GM23338 (cell line): ENCODE data around the gene DIP2C. TPM values are rescaled to one million over a fixed set of nuclear protein-coding genes. Genes with fewer than 3 reads are reported as not detected.

Experiments used
- ATAC-seq: fragments of 200-7000 bp; cut with Tn5 transposase; 3 replicates; pipeline ENCODE4 v1.9.1; 2020
- DNase-seq: peaks from one replicate; pipeline ENCODE4 v3.0.0-alpha.2; 2015; ENCODE audit warnings: low spot score
- H2AFZ ChIP-seq: fragments of 200-600 bp; sonication (generic); 2 replicates; pipeline ENCODE4 v1.8.0; 2016; ENCODE audit warnings: antibody characterized with exemption, mild to moderate bottlenecking, moderate library complexity
- H3F3A ChIP-seq: fragments of 200-600 bp; sonication (generic); replicated peaks from 2 replicates; pipeline ENCODE4 v1.8.0; 2017; ENCODE audit warnings: antibody characterized with exemption, mixed run types, low read depth
- H3K27ac ChIP-seq: fragments of 200-600 bp; sonication (generic); 2 replicates; pipeline ENCODE4 v1.6.1; 2016; ENCODE audit warnings: low read depth
- H3K27me3 ChIP-seq: fragments of 200-600 bp; sonication (generic); 2 replicates; pipeline ENCODE4 v1.8.0; 2016; ENCODE audit warnings: mild to moderate bottlenecking, mixed run types, moderate library complexity; ENCODE audit not compliant: insufficient read depth
- H3K36me3 ChIP-seq: fragments of 200-600 bp; sonication (generic); 2 replicates; pipeline ENCODE4 v1.8.0; 2016; ENCODE audit warnings: mild to moderate bottlenecking; ENCODE audit not compliant: insufficient read depth
- H3K4me1 ChIP-seq: fragments of 200-600 bp; sonication (generic); 2 replicates; pipeline ENCODE4 v1.8.0; 2016; ENCODE audit warnings: mild to moderate bottlenecking, moderate library complexity; ENCODE audit not compliant: insufficient read depth
- H3K4me2 ChIP-seq: fragments of 200-600 bp; sonication (generic); 2 replicates; pipeline ENCODE4 v1.7.1; 2017; ENCODE audit warnings: mixed run types
- H3K4me3 ChIP-seq: fragments of 200-600 bp; sonication (generic); 2 replicates; pipeline ENCODE4 v1.6.1; 2016; ENCODE audit warnings: mixed run types
- H3K79me2 ChIP-seq: fragments of 200-600 bp; sonication (generic); replicated peaks from 2 replicates; pipeline ENCODE4 v1.8.0; 2017; ENCODE audit warnings: mild to moderate bottlenecking; ENCODE audit not compliant: insufficient read depth
- H3K9me2 ChIP-seq: fragments of 200-600 bp; sonication (generic); 2 replicates; pipeline ENCODE4 v1.8.0; 2017; ENCODE audit not compliant: insufficient read depth
- H4K20me1 ChIP-seq: fragments of 200-600 bp; sonication (generic); replicated peaks from 2 replicates; pipeline ENCODE4 v1.8.0; 2017; ENCODE audit warnings: mild to moderate bottlenecking; ENCODE audit not compliant: insufficient read depth
- H3K27ac Mint-ChIP-seq: 2 replicates; pipeline ENCODE4 v1.8.0; 2020; ENCODE audit warnings: inconsistent platforms, mild to moderate bottlenecking, moderate library complexity, mixed read lengths
- H3K27me3 Mint-ChIP-seq: 3 replicates; pipeline ENCODE4 v1.8.0; 2022; ENCODE audit warnings: low read depth, mild to moderate bottlenecking, moderate library complexity, mixed read lengths, inconsistent platforms; ENCODE audit not compliant: insufficient read depth, poor library complexity
- H3K36me3 Mint-ChIP-seq: 3 replicates; pipeline ENCODE4 v1.8.0; 2021; ENCODE audit warnings: low read depth, mild to moderate bottlenecking, inconsistent platforms, moderate library complexity, mixed read lengths
- H3K4me1 Mint-ChIP-seq: 3 replicates; pipeline ENCODE4 v1.8.0; 2020; ENCODE audit warnings: mild to moderate bottlenecking, inconsistent platforms, mixed read lengths
- H3K4me3 Mint-ChIP-seq: 3 replicates; pipeline ENCODE4 v1.8.0; 2021; ENCODE audit warnings: moderate library complexity, mild to moderate bottlenecking, inconsistent platforms, mixed read lengths
- H3K9me3 Mint-ChIP-seq: 3 replicates; pipeline ENCODE4 v1.8.0; 2020; ENCODE audit warnings: moderate library complexity, mild to moderate bottlenecking, inconsistent platforms, mixed read lengths
- EZH2 ChIP-seq: fragments of 200-600 bp; sonication (generic); IDR thresholded peaks from one replicate; pipeline ENCODE4 v1.8.0; 2017; ENCODE audit warnings: antibody characterized with exemption, mild to moderate bottlenecking, low read depth; ENCODE audit not compliant: unreplicated experiment
- EZH2phosphoT487 ChIP-seq: fragments of 200-600 bp; sonication (generic); IDR thresholded peaks from one replicate; pipeline ENCODE4 v1.8.1; 2018; ENCODE audit warnings: antibody characterized with exemption; ENCODE audit not compliant: unreplicated experiment
- ZNF114 ChIP-seq: fragments of 250-450 bp; sonication (Bioruptor Pico); IDR thresholded peaks from 2 replicates; pipeline ENCODE4 v1.5.0; 2020; ENCODE audit warnings: mild to moderate bottlenecking, moderate library complexity
- polyA plus RNA-seq: library from polyadenylated mRNA; unstranded; fragments of >200 nt; fragmentation: Nextera tagmentation; extraction: Ambion mirVana; gene quantifications from 2 replicates; pipeline ENCODE4 v1.2.1, GENCODE V29; 2016
- total RNA-seq: library from RNA; depleted of rRNA; stranded (reverse); fragments of >200 nt; shearing (Covaris generic); gene quantifications from 2 replicates; pipeline ENCODE4 v1.2.3, GENCODE V29; 2014
- TF ChIP-seq, protein P1 (sequence below): fragments of 250-450 bp; sonication (Bioruptor Pico); IDR thresholded peaks from 2 replicates; pipeline ENCODE4 v1.5.0; 2020; ENCODE audit warnings: mild to moderate bottlenecking, moderate library complexity
- TF ChIP-seq, protein P2 (sequence below): IDR thresholded peaks from 2 replicates; pipeline ENCODE4 v1.6.1; 2016; ENCODE audit warnings: antibody characterized with exemption
- TF ChIP-seq, protein P3 (sequence below), 2 experiments: fragments of 200-600 bp in 1 of 2; sonication (generic) in 1 of 2; conservative IDR thresholded peaks; 2 replicates each; pipeline versions ENCODE4 v1.5.1 to v1.6.1; 2016 to 2017; ENCODE audit warnings: antibody characterized with exemption in 2 of 2, low read depth in 2 of 2, mild to moderate bottlenecking in 2 of 2, moderate library complexity in 1 of 2

The DIP2C gene
- total and polyA plus RNA-seq, 2 experiments from 2014 or later, result 5.1 to 7.7 TPM

DNA sequence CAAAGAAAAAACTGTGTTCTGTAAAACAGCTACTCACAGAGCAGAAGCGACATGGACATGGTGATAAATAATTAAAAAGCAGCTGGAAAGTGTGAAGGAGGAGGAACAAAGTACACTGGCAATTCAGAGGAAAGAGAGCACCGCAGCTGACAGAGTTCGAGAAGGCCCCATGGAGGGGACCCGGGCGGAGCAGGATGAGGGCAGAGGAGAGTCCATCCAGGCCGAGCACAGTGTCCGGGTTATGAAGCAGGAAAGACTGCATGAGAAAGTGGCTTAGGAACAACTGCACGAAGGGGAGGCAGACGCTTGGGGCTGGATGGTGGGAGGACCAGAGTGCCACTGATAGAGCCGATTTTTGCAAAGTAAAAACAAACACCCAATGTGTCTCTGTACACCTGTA, 368.7 kb downstream of the DIP2C start:
- H3K9me2 ChIP-seq, result no peaks in the 10 kb centered on the region
- H3K4me3 Mint-ChIP-seq, result no peak overlapping the region
- no peak overlapping the region for H3K4me2 ChIP-seq
- ATAC-seq (no peak), DNase-seq (no peak)
- no peaks in the 10 kb centered on the region for H3K4me1 ChIP-seq
- peaks cover 11% of the 10 kb centered on the region for H3K27me3 Mint-ChIP-seq
- TF ChIP-seq, protein P1, sequence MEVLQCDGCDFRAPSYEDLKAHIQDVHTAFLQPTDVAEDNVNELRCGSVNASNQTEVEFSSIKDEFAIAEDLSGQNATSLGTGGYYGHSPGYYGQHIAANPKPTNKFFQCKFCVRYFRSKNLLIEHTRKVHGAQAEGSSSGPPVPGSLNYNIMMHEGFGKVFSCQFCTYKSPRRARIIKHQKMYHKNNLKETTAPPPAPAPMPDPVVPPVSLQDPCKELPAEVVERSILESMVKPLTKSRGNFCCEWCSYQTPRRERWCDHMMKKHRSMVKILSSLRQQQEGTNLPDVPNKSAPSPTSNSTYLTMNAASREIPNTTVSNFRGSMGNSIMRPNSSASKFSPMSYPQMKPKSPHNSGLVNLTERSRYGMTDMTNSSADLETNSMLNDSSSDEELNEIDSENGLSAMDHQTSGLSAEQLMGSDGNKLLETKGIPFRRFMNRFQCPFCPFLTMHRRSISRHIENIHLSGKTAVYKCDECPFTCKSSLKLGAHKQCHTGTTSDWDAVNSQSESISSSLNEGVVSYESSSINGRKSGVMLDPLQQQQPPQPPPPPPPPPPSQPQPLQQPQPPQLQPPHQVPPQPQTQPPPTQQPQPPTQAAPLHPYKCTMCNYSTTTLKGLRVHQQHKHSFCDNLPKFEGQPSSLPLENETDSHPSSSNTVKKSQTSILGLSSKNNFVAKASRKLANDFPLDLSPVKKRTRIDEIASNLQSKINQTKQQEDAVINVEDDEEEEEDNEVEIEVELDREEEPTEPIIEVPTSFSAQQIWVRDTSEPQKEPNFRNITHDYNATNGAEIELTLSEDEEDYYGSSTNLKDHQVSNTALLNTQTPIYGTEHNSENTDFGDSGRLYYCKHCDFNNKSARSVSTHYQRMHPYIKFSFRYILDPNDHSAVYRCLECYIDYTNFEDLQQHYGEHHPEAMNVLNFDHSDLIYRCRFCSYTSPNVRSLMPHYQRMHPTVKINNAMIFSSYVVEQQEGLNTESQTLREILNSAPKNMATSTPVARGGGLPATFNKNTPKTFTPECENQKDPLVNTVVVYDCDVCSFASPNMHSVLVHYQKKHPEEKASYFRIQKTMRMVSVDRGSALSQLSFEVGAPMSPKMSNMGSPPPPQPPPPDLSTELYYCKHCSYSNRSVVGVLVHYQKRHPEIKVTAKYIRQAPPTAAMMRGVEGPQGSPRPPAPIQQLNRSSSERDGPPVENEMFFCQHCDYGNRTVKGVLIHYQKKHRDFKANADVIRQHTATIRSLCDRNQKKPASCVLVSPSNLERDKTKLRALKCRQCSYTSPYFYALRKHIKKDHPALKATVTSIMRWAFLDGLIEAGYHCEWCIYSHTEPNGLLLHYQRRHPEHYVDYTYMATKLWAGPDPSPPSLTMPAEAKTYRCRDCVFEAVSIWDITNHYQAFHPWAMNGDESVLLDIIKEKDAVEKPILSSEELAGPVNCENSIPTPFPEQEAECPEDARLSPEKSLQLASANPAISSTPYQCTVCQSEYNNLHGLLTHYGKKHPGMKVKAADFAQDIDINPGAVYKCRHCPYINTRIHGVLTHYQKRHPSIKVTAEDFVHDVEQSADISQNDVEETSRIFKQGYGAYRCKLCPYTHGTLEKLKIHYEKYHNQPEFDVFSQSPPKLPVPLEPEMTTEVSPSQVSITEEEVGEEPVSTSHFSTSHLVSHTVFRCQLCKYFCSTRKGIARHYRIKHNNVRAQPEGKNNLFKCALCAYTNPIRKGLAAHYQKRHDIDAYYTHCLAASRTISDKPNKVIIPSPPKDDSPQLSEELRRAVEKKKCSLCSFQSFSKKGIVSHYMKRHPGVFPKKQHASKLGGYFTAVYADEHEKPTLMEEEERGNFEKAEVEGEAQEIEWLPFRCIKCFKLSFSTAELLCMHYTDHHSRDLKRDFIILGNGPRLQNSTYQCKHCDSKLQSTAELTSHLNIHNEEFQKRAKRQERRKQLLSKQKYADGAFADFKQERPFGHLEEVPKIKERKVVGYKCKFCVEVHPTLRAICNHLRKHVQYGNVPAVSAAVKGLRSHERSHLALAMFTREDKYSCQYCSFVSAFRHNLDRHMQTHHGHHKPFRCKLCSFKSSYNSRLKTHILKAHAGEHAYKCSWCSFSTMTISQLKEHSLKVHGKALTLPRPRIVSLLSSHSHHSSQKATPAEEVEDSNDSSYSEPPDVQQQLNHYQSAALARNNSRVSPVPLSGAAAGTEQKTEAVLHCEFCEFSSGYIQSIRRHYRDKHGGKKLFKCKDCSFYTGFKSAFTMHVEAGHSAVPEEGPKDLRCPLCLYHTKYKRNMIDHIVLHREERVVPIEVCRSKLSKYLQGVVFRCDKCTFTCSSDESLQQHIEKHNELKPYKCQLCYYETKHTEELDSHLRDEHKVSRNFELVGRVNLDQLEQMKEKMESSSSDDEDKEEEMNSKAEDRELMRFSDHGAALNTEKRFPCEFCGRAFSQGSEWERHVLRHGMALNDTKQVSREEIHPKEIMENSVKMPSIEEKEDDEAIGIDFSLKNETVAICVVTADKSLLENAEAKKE, result no peak
- no peak for TF ChIP-seq EZH2
- TF ChIP-seq, protein P2, sequence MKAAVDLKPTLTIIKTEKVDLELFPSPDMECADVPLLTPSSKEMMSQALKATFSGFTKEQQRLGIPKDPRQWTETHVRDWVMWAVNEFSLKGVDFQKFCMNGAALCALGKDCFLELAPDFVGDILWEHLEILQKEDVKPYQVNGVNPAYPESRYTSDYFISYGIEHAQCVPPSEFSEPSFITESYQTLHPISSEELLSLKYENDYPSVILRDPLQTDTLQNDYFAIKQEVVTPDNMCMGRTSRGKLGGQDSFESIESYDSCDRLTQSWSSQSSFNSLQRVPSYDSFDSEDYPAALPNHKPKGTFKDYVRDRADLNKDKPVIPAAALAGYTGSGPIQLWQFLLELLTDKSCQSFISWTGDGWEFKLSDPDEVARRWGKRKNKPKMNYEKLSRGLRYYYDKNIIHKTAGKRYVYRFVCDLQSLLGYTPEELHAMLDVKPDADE, result no peak
- TF ChIP-seq ZNF114, result no peak
- TF ChIP-seq, protein P3, sequence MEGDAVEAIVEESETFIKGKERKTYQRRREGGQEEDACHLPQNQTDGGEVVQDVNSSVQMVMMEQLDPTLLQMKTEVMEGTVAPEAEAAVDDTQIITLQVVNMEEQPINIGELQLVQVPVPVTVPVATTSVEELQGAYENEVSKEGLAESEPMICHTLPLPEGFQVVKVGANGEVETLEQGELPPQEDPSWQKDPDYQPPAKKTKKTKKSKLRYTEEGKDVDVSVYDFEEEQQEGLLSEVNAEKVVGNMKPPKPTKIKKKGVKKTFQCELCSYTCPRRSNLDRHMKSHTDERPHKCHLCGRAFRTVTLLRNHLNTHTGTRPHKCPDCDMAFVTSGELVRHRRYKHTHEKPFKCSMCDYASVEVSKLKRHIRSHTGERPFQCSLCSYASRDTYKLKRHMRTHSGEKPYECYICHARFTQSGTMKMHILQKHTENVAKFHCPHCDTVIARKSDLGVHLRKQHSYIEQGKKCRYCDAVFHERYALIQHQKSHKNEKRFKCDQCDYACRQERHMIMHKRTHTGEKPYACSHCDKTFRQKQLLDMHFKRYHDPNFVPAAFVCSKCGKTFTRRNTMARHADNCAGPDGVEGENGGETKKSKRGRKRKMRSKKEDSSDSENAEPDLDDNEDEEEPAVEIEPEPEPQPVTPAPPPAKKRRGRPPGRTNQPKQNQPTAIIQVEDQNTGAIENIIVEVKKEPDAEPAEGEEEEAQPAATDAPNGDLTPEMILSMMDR (conservative IDR thresholded peaks at IDR 0.05; ENCODE audit: low read depth in 2 of 2), result no peak
- no peak for TF ChIP-seq EZH2phosphoT487
- H3K4me1 Mint-ChIP-seq, result no peaks in the 10 kb centered on the region; the same call in 2 of the 3 replicates
- no peak overlapping the region for H3K27ac ChIP-seq
- H3K27me3 ChIP-seq, result no peaks in the 10 kb centered on the region
- H3K36me3 Mint-ChIP-seq, result peaks cover 22% of the 10 kb centered on the region
- peaks cover 6% of the 10 kb centered on the region for H3K9me3 Mint-ChIP-seq
- no peak overlapping the region for H3K4me3 ChIP-seq
- no peak overlapping the region for H3K27ac Mint-ChIP-seq
- H2AFZ ChIP-seq, result no peak overlapping the region
- H4K20me1 ChIP-seq, result no peaks in the 10 kb centered on the region; the same call in 1 of the 2 replicates
- H3K79me2 ChIP-seq, result no peaks in the 10 kb centered on the region
- no peaks in the 10 kb centered on the region for H3F3A ChIP-seq
- no peaks in the 10 kb centered on the region for H3K36me3 ChIP-seq
